CD4-positive, alpha-beta T cell treated with Interleukin-4 for 1 hour (primary cell): Measurements from ENCODE around the gene RYR2.
"Not testable (repeated sequence)": the region's sequence is repeated elsewhere in the genome, so short reads cannot be mapped to it uniquely, and the experiment has no call there.

ENCODE experiments used
- DNase-seq, 2 donors: peaks; one replicate each; pipeline ENCODE4 v3.0.0-alpha.2; 2020 to 2022

Gene RYR2

GRCh38 chr1:237151979-237152378, 110.0 kb downstream of the RYR2 start:
- not testable (repeated sequence) for DNase-seq

GRCh38 chr1:237152506-237153335, 110.7 kb downstream of the RYR2 start:
- DNase-seq = no peak

- no peak for DNase-seq
These were observed 112.2 kb downstream of the RYR2 start for GRCh38 chr1:237154157-237154556.

- DNase-seq = no peak
These were observed 122.7 kb downstream of the RYR2 start for GRCh38 chr1:237164406-237165352.

GRCh38 chr1:237166086-237166485, 124.1 kb downstream of the RYR2 start:
- no peak for DNase-seq

GRCh38 chr1:237166593-237167101, 124.7 kb downstream of the RYR2 start:
- no peak for DNase-seq

- DNase-seq = no peak
These were observed 128.2 kb downstream of the RYR2 start for GRCh38 chr1:237170149-237170548.

GRCh38 chr1:237171454-237172117, 129.6 kb downstream of the RYR2 start:
- DNase-seq = no peak

GRCh38 chr1:237172118-237172485, 130.1 kb downstream of the RYR2 start:
- no peak for DNase-seq

GRCh38 chr1:237179503-237179902, 137.5 kb downstream of the RYR2 start:
- no peak for DNase-seq

GRCh38 chr1:237180256-237180655, 138.3 kb downstream of the RYR2 start:
- no peak for DNase-seq

- DNase-seq = no peak
These were observed 139.8 kb downstream of the RYR2 start for GRCh38 chr1:237181743-237182317.

- DNase-seq = no peak
These were observed 142.1 kb downstream of the RYR2 start for GRCh38 chr1:237183963-237184540.

GRCh38 chr1:237186675-237187074, 144.7 kb downstream of the RYR2 start:
- no peak for DNase-seq

- no peak for DNase-seq
These were observed 145.9 kb downstream of the RYR2 start for GRCh38 chr1:237187842-237188241.

- DNase-seq = no peak
These were observed 149.4 kb downstream of the RYR2 start for GRCh38 chr1:237191403-237191802.

- DNase-seq = no peak
These were observed 155.8 kb downstream of the RYR2 start for GRCh38 chr1:237197470-237198425.

- DNase-seq = no peak
These were observed 157.0 kb downstream of the RYR2 start for GRCh38 chr1:237199026-237199425.

GRCh38 chr1:237201155-237201554, 159.2 kb downstream of the RYR2 start:
- DNase-seq = no peak

GRCh38 chr1:237204841-237205240, 162.9 kb downstream of the RYR2 start:
- no peak for DNase-seq
